Iris pigment epithelial cell (primary cell): ENCODE results near the gene KCNMA1.
A peak's percentile ranks its signal among the peaks of the same experiment; 100 is the strongest.
"Not testable (repeated sequence)": the region's sequence is repeated elsewhere in the genome, so short reads cannot be mapped to it uniquely, and the experiment has no call there.

Source experiments
- DNase-seq: peaks from one replicate; pipeline ENCODE4 v3.0.0-alpha.2; 2011; ENCODE audit warnings: low read depth

Gene KCNMA1

GRCh38 chr10:77604941-77605351 is 32.7 kb downstream of the KCNMA1 start:
- no peak for DNase-seq

- DNase-seq, result no peak
These were observed 33.5 kb downstream of the KCNMA1 start for GRCh38 chr10:77604063-77604462.

GRCh38 chr10:77603534-77603927 is 34.1 kb downstream of the KCNMA1 start:
- no peak for DNase-seq

GRCh38 chr10:77602913-77603533 is 34.6 kb downstream of the KCNMA1 start:
- no peak for DNase-seq

- peak; percentile 71 for DNase-seq
These were observed 35.2 kb downstream of the KCNMA1 start for GRCh38 chr10:77602231-77602912.

GRCh38 chr10:77601488-77601887 is 36.1 kb downstream of the KCNMA1 start:
- DNase-seq, result no peak

GRCh38 chr10:77600640-77601039 is 37.0 kb downstream of the KCNMA1 start:
- no peak for DNase-seq

GRCh38 chr10:77599651-77600050 is 38.0 kb downstream of the KCNMA1 start:
- DNase-seq, result no peak

GRCh38 chr10:77598606-77599005 is 39.0 kb downstream of the KCNMA1 start:
- no peak for DNase-seq

- DNase-seq, result no peak
These were observed 40.0 kb downstream of the KCNMA1 start for GRCh38 chr10:77597560-77597959.

GRCh38 chr10:77594471-77594783 is 43.2 kb downstream of the KCNMA1 start:
- no peak for DNase-seq

GRCh38 chr10:77593771-77594470 is 43.7 kb downstream of the KCNMA1 start:
- DNase-seq, result no peak

GRCh38 chr10:77592946-77593636 is 44.5 kb downstream of the KCNMA1 start:
- DNase-seq, result peak; percentile 93

GRCh38 chr10:77592510-77592909 is 45.1 kb downstream of the KCNMA1 start:
- DNase-seq, result no peak

GRCh38 chr10:77591238-77591880 is 46.2 kb downstream of the KCNMA1 start:
- DNase-seq, result no peak

- DNase-seq, result no peak
These were observed 47.0 kb downstream of the KCNMA1 start for GRCh38 chr10:77590344-77591237.

- DNase-seq, result not testable (repeated sequence)
These were observed 47.9 kb downstream of the KCNMA1 start for GRCh38 chr10:77589703-77590102.

GRCh38 chr10:77588886-77589285 is 48.7 kb downstream of the KCNMA1 start:
- DNase-seq, result no peak

- DNase-seq, result no peak
These were observed 50.2 kb downstream of the KCNMA1 start for GRCh38 chr10:77587416-77587790.

- DNase-seq, result peak; percentile 98
These were observed 50.7 kb downstream of the KCNMA1 start for GRCh38 chr10:77586719-77587415.

GRCh38 chr10:77584938-77585337 is 52.7 kb downstream of the KCNMA1 start:
- no peak for DNase-seq
